ENCODE data around the gene KIAA1217. TPM values are rescaled to one million over a fixed set of nuclear protein-coding genes. Genes with fewer than 3 reads are reported as not detected.

KIAA1217 gene
- total and polyA plus RNA-seq, 12 donors: 10.8 to 73.7 (median 40.8) TPM

DNA sequence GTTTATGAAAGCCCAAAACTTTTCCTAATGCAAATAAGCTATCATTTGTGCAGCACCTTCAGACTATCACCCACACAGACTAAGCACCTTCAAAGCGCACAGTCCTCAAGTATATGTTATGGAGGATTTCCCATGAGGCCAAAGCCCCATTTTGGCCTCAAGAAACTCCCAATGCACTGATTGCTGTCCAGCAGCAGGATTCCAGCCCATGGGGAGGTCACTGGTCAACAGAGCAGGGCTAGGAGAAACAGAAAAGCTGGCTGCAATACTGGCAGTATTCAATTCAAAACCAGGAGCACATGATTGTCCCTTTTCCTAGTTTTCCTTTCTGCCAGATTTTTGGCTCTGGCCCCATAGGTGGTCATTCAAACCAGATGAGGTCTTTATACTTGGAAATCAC, 24.5 kb upstream of the KIAA1217 start:
- TF ChIP-seq CTCF (IDR thresholded peaks at IDR 0.05): no peak
- TF ChIP-seq POLR2A (IDR thresholded peaks at IDR 0.05): no peak
- no peaks in the 10 kb centered on the region for H3K9me3 ChIP-seq (replicated peaks in 1 of 3)
- intact Hi-C loops (cut with DNase I): no loop called here
- no peaks in the 10 kb centered on the region for H3K36me3 ChIP-seq (replicated peaks in 1 of 2)
- no peaks in the 10 kb centered on the region for H3K4me1 ChIP-seq (replicated peaks in 1 of 2)
- no peak for DNase-seq
- no peaks in the 10 kb centered on the region for H3K27me3 ChIP-seq
- no peak overlapping the region for H3K27ac ChIP-seq
- 83 to 100% (median 90%) methylated on average over 1 of the region's 1 CpG for WGBS, 4 donors
- H3K4me3 ChIP-seq: no peak overlapping the region

- H3K27me3 ChIP-seq: no peaks in the 10 kb centered on the region
- TF ChIP-seq CTCF (IDR thresholded peaks at IDR 0.05) (no peak), POLR2A (IDR thresholded peaks at IDR 0.05) (no peak)
- WGBS, 4 donors: 78 to 91% (median 89%) methylated on average over 5 of the region's 5 CpGs
- no peak overlapping the region for H3K4me3 ChIP-seq
- H3K9me3 ChIP-seq (replicated peaks in 1 of 3): no peaks in the 10 kb centered on the region
- DNase-seq: no peak
- H3K36me3 ChIP-seq (replicated peaks in 1 of 2): no peaks in the 10 kb centered on the region
- H3K27ac ChIP-seq: no peak overlapping the region
- intact Hi-C loops (cut with DNase I): loop anchor here in 1 of 2 donors (5.0 kb wide), 1 partner anchor 186 kb away; no protein-coding TSS in a partner anchor
- no peaks in the 10 kb centered on the region for H3K4me1 ChIP-seq (replicated peaks in 1 of 2)
These were observed 15.6 kb upstream of the KIAA1217 start for GRCh38 chr10:24193330-24193729.

- TF ChIP-seq POLR2A (IDR thresholded peaks at IDR 0.05): no peak
- TF ChIP-seq CTCF (IDR thresholded peaks at IDR 0.05): no peak
- intact Hi-C loops (cut with DNase I): loop anchor here in 1 of 2 donors (2.0 kb wide), 1 partner anchor 202 kb away; no protein-coding TSS in a partner anchor
- 78 to 86% (median 81%) methylated on average over 2 of the region's 2 CpGs for WGBS, 4 donors
- H3K27ac ChIP-seq: no peak overlapping the region
- H3K36me3 ChIP-seq (replicated peaks in 1 of 2): no peaks in the 10 kb centered on the region
- H3K9me3 ChIP-seq (replicated peaks in 1 of 3): no peaks in the 10 kb centered on the region
- H3K27me3 ChIP-seq: no peaks in the 10 kb centered on the region
- DNase-seq: no peak
- no peak overlapping the region for H3K4me3 ChIP-seq
- no peaks in the 10 kb centered on the region for H3K4me1 ChIP-seq (replicated peaks in 1 of 2)
These were observed 11.7 kb upstream of the KIAA1217 start for GRCh38 chr10:24197263-24197662.

- H3K27ac ChIP-seq: peak overlapping the region in 1 of 5 donors; percentile 50
- H3K36me3 ChIP-seq (replicated peaks in 1 of 2): no peaks in the 10 kb centered on the region
- intact Hi-C loops (cut with DNase I): loop anchor here in 1 of 2 donors (10.0 kb wide), 1 partner anchor 153 kb away; no protein-coding TSS in a partner anchor
- no peaks in the 10 kb centered on the region for H3K9me3 ChIP-seq (replicated peaks in 1 of 3)
- DNase-seq: no peak
- no peaks in the 10 kb centered on the region for H3K27me3 ChIP-seq
- 77 to 82% (median 79%) methylated on average over 13 to 14 of the region's 14 CpGs for WGBS, 4 donors
- TF ChIP-seq CTCF (IDR thresholded peaks at IDR 0.05) (no peak), POLR2A (IDR thresholded peaks at IDR 0.05) (no peak)
- H3K4me3 ChIP-seq: no peak overlapping the region
- H3K4me1 ChIP-seq (replicated peaks in 1 of 2): no peaks in the 10 kb centered on the region
These were observed 7.3 kb upstream of the KIAA1217 start for GRCh38 chr10:24201503-24202180.

Data from adrenal gland (tissue), 12 donors.